ENCODE data around the gene NEK6. TPM values are rescaled to one million over a fixed set of nuclear protein-coding genes. Genes with fewer than 3 reads are reported as not detected.

The NEK6 gene
- total and polyA plus RNA-seq, 2 of the 8 experiments (the other 6 are each of a cell fraction or from before 2014, with no cell fraction given) = 17.7 to 19.7 TPM

GRCh38 chr9:124398191-124398935 lies 140.6 kb downstream of the NEK6 start (continued):
- no peak for TF ChIP-seq CHD7 (IDR thresholded peaks at IDR 0.05; ENCODE audit: insufficient replicate concordance, low read length)
- no peak for TF ChIP-seq ATF3 (IDR thresholded peaks at IDR 0.05; ENCODE audit: insufficient read depth, low read depth, low read length)
- TF ChIP-seq KDM1A (IDR thresholded peaks at IDR 0.05; ENCODE audit: borderline replicate concordance, low read length) = no peak
- no peak for TF ChIP-seq CBX5 (IDR thresholded peaks at IDR 0.05; ENCODE audit: low read depth, low read length)
- TF ChIP-seq CREB1 (IDR thresholded peaks at IDR 0.05) = no peak
- TF ChIP-seq SRF (IDR thresholded peaks at IDR 0.05; ENCODE audit: low read depth, low read length) = no peak
- no peak for TF ChIP-seq YY1 (IDR thresholded peaks at IDR 0.05; ENCODE audit: low read depth, low read length)
- TF ChIP-seq RBBP5 (IDR thresholded peaks at IDR 0.05; ENCODE audit: borderline replicate concordance, low read depth, low read length) = no peak
- no peak for TF ChIP-seq ASH2L (IDR thresholded peaks at IDR 0.05; ENCODE audit: low read length)
- TF ChIP-seq CBX8 (IDR thresholded peaks at IDR 0.05; ENCODE audit: borderline replicate concordance, low read depth, low read length) = no peak

Data from H1 (cell line).